Hematopoietic multipotent progenitor cell treated with erythropoietin and hydrocortisone succinate and interleukin-3 and kit ligand, for 17 days (in vitro differentiated cells): ENCODE data around the gene TAF4B.
"Not testable (repeated sequence)": the region's sequence is repeated elsewhere in the genome, so short reads cannot be mapped to it uniquely, and the experiment has no call there.

Source experiments
- DNase-seq: peaks from one replicate; pipeline ENCODE4 v3.0.0-alpha.2; 2015; ENCODE audit warnings: low spot score

The TAF4B gene

GRCh38 chr18:26238718-26239117 lies 12.5 kb downstream of the TAF4B start:
- not testable (repeated sequence) for DNase-seq

- DNase-seq = not testable (repeated sequence)
These were observed 16.1 kb downstream of the TAF4B start for GRCh38 chr18:26242392-26242791.

- not testable (repeated sequence) for DNase-seq
These were observed 19.2 kb downstream of the TAF4B start for GRCh38 chr18:26245434-26245833.

DNA sequence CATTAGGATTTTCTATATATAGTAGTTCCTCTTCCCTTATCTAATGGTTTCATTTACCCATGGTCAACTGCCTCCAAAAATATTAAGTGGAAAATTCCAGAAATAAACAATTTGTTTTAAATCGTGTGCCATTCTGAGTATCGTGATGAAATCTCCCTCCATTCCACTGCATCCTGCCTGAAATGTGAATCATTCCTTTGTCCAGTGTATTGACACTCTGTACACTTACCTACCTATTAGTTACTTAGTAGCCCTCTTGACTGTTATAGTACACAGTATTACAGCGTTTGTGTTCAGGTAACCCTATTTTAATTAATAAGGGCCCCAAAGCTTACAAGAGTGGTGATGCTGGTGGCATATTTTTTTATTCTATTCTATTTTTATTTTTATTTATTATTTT lies 26.2 kb downstream of the TAF4B start:
- no peak for DNase-seq

DNA sequence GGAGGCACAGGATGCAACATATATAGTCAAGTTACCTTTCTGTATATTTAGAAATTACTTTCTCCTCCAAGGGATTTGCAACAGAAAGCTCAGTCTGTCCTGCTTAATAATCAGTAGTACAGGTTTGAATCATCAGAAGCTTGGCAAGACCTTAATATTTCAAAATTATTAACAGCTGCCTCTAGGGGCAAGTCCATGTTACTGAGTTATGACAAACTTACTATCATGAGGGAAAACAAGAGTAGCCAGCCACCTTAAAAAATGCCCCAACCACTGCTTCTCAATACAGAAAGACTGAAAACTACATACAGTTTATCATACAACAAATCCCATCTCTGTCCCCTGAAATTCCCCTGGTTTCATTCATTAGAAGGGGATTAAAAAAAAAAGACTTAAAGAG lies 28.6 kb downstream of the TAF4B start:
- peak; percentile 23 for DNase-seq

DNA sequence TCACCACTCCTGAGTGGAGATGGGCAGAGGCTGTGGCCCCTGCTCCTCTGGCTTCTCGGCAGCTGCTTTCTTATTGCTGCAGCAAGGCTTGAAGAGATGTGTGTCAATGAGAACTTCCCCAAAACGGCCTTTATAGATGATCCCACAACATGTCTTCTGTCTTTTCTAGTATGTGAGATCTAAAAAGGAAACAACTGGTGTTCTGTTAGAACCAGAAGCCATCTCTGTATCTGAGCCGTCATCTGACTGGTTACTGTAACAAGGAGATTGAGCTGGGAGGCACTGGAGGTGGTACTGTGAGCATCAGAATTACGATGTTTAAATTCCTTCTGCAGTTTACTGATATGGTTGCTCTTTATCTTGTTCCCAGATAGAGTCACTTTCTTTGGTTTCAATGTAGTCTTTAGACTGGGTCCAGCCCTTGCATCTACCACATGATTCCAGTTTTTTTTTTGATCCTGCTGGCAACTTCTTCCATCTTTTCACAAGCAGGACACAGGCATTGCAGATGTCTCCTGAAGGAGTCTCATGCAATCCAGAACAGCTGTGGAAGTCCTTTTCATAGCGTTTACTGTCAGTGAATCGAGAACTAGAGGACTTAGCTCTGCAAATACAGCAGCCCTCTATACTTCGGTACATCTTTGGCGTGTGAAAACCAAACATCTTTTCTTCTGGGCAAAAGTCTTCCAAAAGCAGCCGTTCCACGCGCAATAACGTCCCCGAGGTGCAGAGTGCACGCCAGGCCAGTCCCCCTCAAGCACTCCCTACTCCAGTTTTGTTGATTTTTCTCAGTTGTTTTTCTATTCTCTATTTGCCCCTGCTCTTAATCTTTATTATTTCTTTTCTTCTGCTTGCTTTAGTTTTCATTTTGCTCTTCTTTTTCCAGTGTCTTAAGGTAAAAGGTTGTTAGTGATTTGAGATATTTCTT lies 29.7 kb downstream of the TAF4B start:
- peak; percentile 43 for DNase-seq

DNA sequence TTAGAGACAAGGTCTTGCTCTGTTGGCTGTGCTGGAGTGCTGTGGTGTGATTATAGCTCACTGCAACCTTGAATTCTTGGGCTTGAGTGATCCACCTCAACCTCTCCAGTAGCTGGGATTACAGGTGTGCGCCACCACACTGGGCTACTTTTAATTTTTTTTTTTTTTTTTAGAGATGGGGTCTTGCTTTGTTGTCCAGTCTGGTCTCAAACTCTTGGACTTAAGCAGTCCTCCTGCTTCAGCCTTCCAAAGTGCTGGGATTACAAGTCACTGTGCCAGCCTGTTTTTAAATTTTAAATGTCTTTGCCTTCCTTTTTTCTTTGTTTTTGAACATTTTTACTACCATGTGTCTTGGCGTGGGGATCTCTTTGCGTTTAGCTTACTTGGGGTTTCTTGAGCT lies 32.5 kb downstream of the TAF4B start:
- DNase-seq = no peak

DNA sequence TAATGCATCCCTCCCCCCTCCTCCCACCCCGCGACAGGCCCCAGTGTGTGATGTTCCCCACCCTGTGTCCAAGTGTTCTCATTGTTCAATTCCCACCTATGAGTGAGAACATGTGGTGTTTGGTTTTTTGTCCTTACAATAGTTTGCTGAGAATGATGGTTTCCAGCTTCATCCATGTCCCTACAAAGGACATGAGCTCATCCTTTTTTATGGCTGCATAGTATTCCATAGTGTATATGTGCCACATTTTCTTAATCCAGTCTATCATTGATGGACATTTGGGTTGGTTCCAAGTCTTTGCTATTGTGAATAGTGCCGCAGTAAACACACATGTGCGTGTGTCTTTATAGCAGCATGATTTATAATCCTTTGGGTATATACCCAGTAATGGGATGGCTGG lies 33.2 kb downstream of the TAF4B start:
- DNase-seq = not testable (repeated sequence)

DNA sequence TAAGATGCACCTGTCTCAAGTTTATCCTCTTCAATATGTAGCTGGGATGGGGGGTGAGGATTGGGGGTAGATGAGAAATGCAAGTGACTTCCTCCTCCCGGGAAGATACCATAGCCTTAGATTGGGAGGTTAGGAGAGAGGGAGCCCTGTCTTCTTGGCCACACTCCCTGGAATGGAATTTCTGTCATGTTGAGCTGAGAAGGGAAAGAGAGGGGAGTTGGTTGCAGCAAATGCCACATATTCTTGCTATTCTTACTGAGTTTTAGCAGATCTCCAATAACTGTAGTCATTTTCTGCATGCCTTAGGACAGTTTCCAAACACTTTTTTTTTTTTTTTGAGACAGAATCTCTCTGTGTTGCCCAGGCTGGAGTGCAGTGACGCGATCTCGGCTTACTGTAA lies 35.9 kb downstream of the TAF4B start:
- no peak for DNase-seq

DNA sequence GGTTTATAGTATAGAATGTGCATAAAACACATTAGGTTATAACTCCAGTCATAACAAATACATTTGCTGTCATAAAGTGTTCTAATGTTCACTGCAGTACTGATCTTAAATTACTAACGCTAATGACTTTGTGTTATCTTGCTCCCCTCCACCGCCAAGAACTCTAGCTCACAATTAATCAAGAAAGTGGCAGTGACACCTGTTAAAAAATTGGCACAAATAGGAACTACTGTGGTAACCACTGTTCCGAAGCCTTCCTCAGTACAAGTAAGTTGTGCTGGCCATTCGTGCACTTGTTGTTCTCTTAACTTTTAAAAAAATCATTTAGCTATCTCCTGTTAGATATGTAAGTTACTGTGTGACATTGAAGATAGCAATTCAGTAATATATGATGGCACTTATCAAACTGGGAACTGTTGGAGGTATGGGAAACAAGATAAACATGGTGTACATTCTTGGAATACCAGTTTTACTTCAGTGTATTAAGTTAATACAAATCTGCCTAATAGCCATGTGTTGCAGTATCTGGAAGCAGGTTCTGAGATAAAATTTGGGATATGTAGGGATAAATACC lies 41.2 kb downstream of the TAF4B start:
- peak; percentile 29 for DNase-seq

DNA sequence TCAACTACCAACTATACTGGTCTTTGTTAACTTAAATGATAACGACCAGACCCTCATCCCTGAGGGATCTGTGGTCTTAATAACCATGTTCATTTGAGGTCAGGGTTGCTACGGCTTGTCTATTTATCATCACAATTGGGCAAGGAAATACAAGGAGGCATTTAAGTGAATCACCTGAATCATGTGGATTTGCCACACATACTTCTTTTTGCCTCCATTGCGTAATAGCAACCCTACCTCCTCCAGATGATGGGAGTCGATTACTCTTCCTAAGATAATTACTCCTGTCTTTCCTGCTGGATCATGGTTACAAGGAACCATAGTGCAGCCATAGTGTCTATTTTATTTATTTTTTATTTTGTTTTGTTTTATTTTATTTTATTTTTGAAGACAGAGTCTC lies 42.2 kb downstream of the TAF4B start:
- no peak for DNase-seq

DNA sequence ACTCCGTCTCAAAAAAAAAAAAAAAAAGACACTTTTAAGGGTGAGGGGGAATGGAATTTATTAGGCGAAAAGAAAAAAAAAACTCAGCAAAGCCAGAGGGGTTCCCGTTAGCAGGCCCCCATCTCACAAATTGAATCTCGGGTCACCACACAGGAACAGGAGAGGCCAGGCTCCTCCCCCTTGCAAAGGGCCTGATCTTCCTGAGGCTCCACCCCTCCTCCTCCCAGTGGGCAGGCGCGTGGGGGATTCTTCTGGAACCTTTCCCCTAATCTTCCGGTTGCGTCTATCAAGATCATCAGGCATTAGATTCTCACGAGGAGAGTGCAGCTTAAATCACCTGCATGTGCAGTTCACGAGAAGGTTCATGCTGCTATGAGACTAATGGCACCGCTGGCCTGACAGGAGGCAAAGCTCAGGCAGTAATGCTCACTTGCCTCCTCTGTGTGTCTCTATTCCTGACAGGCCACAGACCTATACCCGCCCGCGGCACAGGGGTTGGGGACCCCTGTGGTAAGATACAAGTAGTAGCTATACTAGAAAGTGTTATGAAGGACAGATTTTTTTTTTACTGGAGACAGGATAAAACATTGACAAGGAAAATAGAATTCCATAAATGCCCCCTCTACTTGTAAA lies 45.8 kb downstream of the TAF4B start:
- DNase-seq = no peak

- no peak for DNase-seq
These were observed 51.1 kb downstream of the TAF4B start for GRCh38 chr18:26277374-26277773.

DNA sequence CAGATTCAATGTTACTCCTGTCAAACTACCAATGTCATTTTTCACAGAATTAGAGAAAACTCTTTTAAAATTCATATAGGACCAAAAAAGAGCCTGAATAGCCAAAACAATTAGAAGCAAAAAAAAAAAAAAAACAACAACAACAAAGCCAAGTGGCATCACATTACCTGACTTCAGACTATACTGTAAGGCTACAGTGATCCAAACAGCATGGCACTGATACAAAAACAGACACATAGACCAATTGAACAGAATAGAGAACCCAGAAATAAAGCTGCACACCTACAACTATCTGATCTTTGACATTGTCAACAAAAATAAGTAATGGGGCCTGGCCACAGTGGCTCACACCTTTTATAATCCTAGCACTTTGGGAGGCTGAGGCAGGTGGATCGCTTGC lies 53.2 kb downstream of the TAF4B start:
- no peak for DNase-seq

DNA sequence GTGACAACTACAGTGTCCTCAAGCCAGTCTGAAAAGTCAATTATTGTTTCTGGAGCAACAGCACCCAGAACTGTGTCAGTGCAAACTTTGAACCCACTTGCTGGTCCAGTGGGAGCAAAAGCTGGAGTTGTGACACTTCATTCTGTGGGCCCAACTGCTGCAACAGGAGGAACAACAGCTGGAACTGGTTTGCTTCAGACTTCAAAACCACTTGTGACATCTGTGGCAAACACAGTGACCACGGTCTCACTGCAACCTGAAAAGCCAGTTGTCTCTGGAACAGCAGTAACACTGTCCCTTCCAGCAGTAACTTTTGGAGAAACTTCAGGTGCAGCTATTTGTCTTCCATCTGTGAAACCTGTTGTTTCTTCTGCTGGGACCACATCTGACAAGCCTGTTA lies 59.8 kb downstream of the TAF4B start:
- DNase-seq = no peak

GRCh38 chr18:26287644-26288043 lies 61.4 kb downstream of the TAF4B start:
- no peak for DNase-seq

GRCh38 chr18:26290385-26290784 lies 64.1 kb downstream of the TAF4B start:
- no peak for DNase-seq

DNA sequence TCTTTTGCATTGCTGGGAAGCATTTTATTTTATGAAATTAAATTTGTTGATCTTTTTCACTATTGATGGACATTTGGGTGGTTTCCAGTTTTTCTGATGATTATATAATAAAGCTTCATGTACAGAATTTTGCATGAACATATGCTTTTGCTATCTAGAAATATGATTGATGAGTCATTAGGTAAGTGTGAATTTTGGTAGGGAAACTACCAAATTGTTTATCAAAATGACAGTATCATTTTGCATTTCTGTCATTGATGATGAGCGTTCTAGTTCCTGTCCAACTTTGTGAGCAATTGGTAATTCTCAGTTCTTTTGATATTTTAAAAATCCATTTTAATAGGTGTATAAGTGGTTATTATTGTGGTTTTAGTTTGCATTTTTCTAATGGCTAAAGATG lies 67.7 kb downstream of the TAF4B start:
- no peak for DNase-seq

- DNase-seq = no peak
These were observed 71.9 kb downstream of the TAF4B start for GRCh38 chr18:26298107-26298506.

DNA sequence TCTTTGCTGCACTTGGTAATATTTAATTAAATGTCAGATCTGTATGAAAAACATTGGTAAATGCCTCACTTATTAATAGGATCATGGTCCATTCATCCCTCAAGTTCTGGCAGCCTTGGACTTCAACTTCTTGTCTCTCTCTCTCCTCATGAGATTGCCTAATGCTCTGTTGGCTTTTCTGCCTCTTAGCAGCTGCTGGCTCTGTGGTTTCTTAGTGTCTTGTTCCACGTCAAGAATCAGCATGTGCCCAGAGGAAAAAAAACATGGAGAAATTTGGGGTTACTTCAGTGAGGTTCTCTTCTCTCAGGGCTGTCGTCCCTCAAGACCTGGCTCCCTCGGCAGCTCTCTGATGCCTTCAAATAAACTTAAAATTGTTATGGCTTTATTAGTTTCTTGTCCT lies 75.4 kb downstream of the TAF4B start:
- no peak for DNase-seq

DNA sequence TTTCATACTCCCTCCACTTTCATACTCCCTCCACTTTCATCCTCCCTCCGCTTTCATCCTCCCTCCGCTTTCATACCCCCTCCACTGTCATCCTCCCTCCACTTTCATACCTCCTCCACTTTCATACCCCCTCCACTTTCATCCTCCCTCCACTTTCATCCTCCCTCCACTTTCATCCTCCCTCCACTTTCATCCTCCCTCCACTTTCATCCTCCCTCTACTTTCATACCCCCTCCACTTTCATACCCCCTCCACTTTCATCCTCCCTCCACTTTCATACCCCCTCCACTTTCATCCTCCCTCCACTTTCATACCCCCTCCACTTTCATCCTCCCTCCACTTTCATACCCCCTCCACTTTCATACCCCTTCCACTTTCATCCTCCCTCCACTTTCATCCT lies 77.0 kb downstream of the TAF4B start:
- DNase-seq = not testable (repeated sequence)

- DNase-seq = no peak
These were observed 78.3 kb downstream of the TAF4B start for GRCh38 chr18:26304511-26304910.

GRCh38 chr18:26307161-26307773 lies 81.0 kb downstream of the TAF4B start:
- DNase-seq = peak; percentile 33
